GM12872 (cell line): Measurements from ENCODE around the gene PTGDR.

Experiments
- CTCF ChIP-seq: IDR thresholded peaks from 3 replicates; pipeline ENCODE4 v1.5.1; 2011; ENCODE audit warnings: low read depth, mild to moderate bottlenecking, low read length, moderate library complexity; ENCODE audit not compliant: insufficient read depth

The PTGDR gene

GRCh38 chr14:52275372-52275771, 7.9 kb downstream of the PTGDR start:
- TF ChIP-seq CTCF: no peak

- TF ChIP-seq CTCF: no peak
Measured at GRCh38 chr14:52277552-52277951, 10.1 kb downstream of the PTGDR start.

GRCh38 chr14:52279408-52279807, 11.9 kb downstream of the PTGDR start:
- no peak for TF ChIP-seq CTCF

GRCh38 chr14:52283099-52283498, 15.6 kb downstream of the PTGDR start:
- no peak for TF ChIP-seq CTCF

- no peak for TF ChIP-seq CTCF
Measured at GRCh38 chr14:52286661-52287649, 19.5 kb downstream of the PTGDR start.

GRCh38 chr14:52296378-52296777, 28.9 kb downstream of the PTGDR start:
- TF ChIP-seq CTCF: no peak

GRCh38 chr14:52298795-52299194, 31.3 kb downstream of the PTGDR start:
- no peak for TF ChIP-seq CTCF
